NCI-H2029 treated with DMSO at 0.1 percent for 48 hours (cell line): Measurements from ENCODE around the gene CATSPERE.
"Not testable (repeated sequence)": the region's sequence is repeated elsewhere in the genome, so short reads cannot be mapped to it uniquely, and the experiment has no call there.

Source experiments
- DNase-seq: peaks from one replicate; lab custom pipeline; 2025; lab: John Stamatoyannopoulos, UW

Gene CATSPERE

GRCh38 chr1:244665771-244666217 lies 204.7 kb downstream of the CATSPERE start:
- DNase-seq, result no peak

- DNase-seq, result not testable (repeated sequence)
Observed at GRCh38 chr1:244666672-244667418, 205.8 kb downstream of the CATSPERE start.

DNA sequence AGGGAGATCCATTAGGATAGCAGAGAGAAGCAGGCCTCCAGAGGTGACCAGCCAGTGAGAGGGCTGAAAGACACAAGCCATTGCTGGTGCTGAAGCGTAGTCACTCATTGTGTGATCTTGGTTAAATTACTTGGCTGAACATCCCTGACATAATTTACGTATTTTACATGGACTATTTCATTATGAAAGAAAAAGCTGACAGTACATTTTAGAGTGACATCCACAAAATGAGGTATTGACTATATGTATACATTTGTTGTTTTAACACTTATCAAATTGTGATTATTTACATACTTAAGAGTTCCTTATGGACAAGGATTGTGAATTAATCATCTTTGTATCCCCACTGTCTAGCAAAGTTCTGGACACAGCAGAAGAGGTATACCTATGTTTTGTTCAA lies 206.7 kb downstream of the CATSPERE start:
- no peak for DNase-seq

- DNase-seq, result no peak
Observed at GRCh38 chr1:244672946-244673682, 212.0 kb downstream of the CATSPERE start.

GRCh38 chr1:244674446-244674845 lies 213.4 kb downstream of the CATSPERE start:
- no peak for DNase-seq

DNA sequence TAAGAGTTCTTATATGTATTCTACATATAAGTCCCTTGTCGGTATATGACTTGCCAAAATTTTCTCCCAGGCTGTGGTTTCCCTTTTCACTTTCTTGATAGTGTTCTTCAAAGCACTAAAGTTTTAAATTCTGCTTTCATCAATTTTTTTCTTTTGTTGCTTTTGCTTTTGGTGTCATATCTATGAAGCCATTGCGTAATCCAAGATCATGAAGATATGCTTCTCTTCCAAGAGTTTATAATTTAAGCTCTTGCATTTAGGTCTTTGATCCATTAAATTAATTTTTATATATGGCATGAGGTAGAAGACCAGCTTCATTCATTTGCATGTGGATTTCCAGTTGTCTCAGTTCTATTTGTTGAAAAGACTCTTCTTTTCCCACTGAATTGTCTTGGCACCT lies 214.1 kb downstream of the CATSPERE start:
- DNase-seq, result no peak

- DNase-seq, result no peak
Observed at GRCh38 chr1:244678697-244679096, 217.6 kb downstream of the CATSPERE start.

DNA sequence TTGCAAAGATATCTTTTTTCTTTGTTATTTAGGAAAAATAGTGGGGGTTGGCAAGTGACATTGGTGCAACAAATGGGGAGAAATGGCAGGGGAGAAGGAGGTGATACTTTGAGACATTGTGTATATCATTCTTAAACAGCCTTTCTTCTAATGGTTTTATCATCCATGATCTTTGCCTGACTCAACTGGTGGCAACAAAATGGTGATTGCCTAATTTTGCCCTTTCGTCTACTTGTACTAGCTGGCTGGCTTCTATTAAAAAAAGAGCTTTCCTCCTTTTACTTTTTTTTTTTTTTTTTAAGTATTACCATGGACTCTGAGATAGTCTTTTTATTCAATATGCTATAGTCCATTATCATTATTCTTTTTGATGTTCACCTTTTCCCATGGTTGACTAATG lies 219.6 kb downstream of the CATSPERE start:
- no peak for DNase-seq

- DNase-seq, result not testable (repeated sequence)
Observed at GRCh38 chr1:244682087-244682486, 221.0 kb downstream of the CATSPERE start.
